GM12865 (cell line): ENCODE measurements around the gene TCF7L2.
A peak's percentile ranks its signal among the peaks of the same experiment; 100 is the strongest.

Experiments used
- DNase-seq: peaks from one replicate; pipeline ENCODE4 v3.0.0; 2010; ENCODE audit warnings: low read depth
- H3K4me3 ChIP-seq: 2 replicates; pipeline ENCODE4 v1.5.1; 2011; ENCODE audit warnings: mild to moderate bottlenecking, low read depth, low read length, control low read depth
- CTCF ChIP-seq: IDR thresholded peaks from 2 replicates; pipeline ENCODE4 v1.5.1; 2011; ENCODE audit warnings: low read length, control low read depth, low read depth, inconsistent platforms; ENCODE audit not compliant: insufficient read depth; ENCODE audit errors: missing control alignments

The TCF7L2 gene

GRCh38 chr10:113052076-113052830, 102.2 kb downstream of the TCF7L2 start:
- TF ChIP-seq CTCF, result peak; percentile 2
- no peak overlapping the region for H3K4me3 ChIP-seq
- DNase-seq, result peak; percentile 2

- H3K4me3 ChIP-seq, result no peak overlapping the region
- no peak for DNase-seq
- TF ChIP-seq CTCF, result no peak
These were observed 103.0 kb downstream of the TCF7L2 start for GRCh38 chr10:113053091-113053490.

GRCh38 chr10:113053881-113054280, 103.8 kb downstream of the TCF7L2 start:
- DNase-seq, result no peak
- no peak overlapping the region for H3K4me3 ChIP-seq
- TF ChIP-seq CTCF, result no peak

GRCh38 chr10:113055458-113055857, 105.4 kb downstream of the TCF7L2 start:
- no peak overlapping the region for H3K4me3 ChIP-seq
- DNase-seq, result no peak
- TF ChIP-seq CTCF, result no peak

GRCh38 chr10:113056030-113056429, 106.0 kb downstream of the TCF7L2 start:
- no peak for TF ChIP-seq CTCF
- no peak overlapping the region for H3K4me3 ChIP-seq
- no peak for DNase-seq

GRCh38 chr10:113056441-113057021, 106.5 kb downstream of the TCF7L2 start:
- no peak for TF ChIP-seq CTCF
- no peak overlapping the region for H3K4me3 ChIP-seq
- no peak for DNase-seq
